NT2/D1 (cell line): ENCODE measurements around the gene MRPL49.

ENCODE experiments used
- SUZ12 ChIP-seq: IDR thresholded peaks from 2 replicates; pipeline ENCODE4 v1.6.1; 2011; ENCODE audit not compliant: insufficient read length, insufficient read depth; ENCODE audit errors: extremely low read depth
- YY1 ChIP-seq: IDR thresholded peaks from 2 replicates; pipeline ENCODE4 v1.6.1; 2011; ENCODE audit not compliant: insufficient read length, insufficient read depth
- ZNF274 ChIP-seq: IDR thresholded peaks from 2 replicates; pipeline ENCODE4 v1.6.1; 2011; ENCODE audit warnings: mild to moderate bottlenecking, low read depth, low read length

GRCh38 chr11:65166893-65167292 is 44.8 kb downstream of the MRPL49 start:
- no peak for TF ChIP-seq SUZ12
- TF ChIP-seq YY1 = no peak
- TF ChIP-seq ZNF274 = no peak
